ENCODE results near the gene HUWE1. TPM values are rescaled to one million over a fixed set of nuclear protein-coding genes. Genes with fewer than 3 reads are reported as not detected.

The HUWE1 gene
- total RNA-seq, 2 donors from 2014 or later, result 316 to 325 TPM

DNA sequence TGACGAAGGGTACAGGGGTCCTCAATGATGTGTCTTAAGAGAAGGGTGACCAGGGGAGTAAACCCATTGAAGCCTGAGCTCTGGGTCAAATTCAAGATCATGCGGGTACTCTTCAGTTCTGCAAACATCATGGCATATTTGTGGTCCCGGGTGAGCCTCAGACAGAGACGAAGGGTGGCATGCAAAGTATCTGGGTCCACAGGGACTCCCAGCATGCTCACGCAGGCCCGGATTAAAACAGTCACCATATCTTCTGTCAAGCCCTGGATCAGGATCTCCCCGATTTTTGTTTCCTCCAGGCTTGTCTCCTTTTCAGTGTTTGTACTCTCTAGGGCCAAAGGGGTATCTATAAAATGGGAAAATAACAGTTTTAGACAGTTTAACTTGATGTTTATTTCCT lies 102.9 kb downstream of the HUWE1 start:
- TF ChIP-seq, protein P1, sequence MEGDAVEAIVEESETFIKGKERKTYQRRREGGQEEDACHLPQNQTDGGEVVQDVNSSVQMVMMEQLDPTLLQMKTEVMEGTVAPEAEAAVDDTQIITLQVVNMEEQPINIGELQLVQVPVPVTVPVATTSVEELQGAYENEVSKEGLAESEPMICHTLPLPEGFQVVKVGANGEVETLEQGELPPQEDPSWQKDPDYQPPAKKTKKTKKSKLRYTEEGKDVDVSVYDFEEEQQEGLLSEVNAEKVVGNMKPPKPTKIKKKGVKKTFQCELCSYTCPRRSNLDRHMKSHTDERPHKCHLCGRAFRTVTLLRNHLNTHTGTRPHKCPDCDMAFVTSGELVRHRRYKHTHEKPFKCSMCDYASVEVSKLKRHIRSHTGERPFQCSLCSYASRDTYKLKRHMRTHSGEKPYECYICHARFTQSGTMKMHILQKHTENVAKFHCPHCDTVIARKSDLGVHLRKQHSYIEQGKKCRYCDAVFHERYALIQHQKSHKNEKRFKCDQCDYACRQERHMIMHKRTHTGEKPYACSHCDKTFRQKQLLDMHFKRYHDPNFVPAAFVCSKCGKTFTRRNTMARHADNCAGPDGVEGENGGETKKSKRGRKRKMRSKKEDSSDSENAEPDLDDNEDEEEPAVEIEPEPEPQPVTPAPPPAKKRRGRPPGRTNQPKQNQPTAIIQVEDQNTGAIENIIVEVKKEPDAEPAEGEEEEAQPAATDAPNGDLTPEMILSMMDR (conservative IDR thresholded peaks at IDR 0.05), result no peak
- Mint-ChIP-seq H3K27me3 (ENCODE audit: insufficient read depth) (no peaks in the 10 kb centered on the region), H3K4me3 (no peak overlapping the region), H3K27ac (no peak overlapping the region), H3K36me3 (ENCODE audit: low read depth) (peaks cover 75% of the 10 kb centered on the region), H3K9me3 (peaks cover 44% of the 10 kb centered on the region), H3K4me1 (no peaks in the 10 kb centered on the region)
- Histone ChIP-seq H3K9ac (ENCODE audit: extremely low read depth, low read length, poor library complexity, severe bottlenecking) (no peak overlapping the region), H3K36me3 (ENCODE audit: control insufficient read depth, insufficient read depth, low read length) (peaks cover 85% of the 10 kb centered on the region), H3K4me3 (ENCODE audit: low read length) (no peak overlapping the region), H3K9me3 (ENCODE audit: control insufficient read depth, low read length) (peaks cover 14% of the 10 kb centered on the region), H3K27me3 (ENCODE audit: control insufficient read depth, insufficient read depth, low read length, poor library complexity, severe bottlenecking) (no peaks in the 10 kb centered on the region), H3K4me1 (ENCODE audit: control insufficient read depth, insufficient read depth, low read length) (no peaks in the 10 kb centered on the region), H3K27ac (ENCODE audit: low read depth, low read length) (no peak overlapping the region)
- 94 to 100% methylated on average over 4 to 7 of the region's 7 CpGs for WGBS, 2 experiments (ENCODE audit: insufficient coverage in 1 of 2, insufficient read length in 1 of 2)
- DNase-seq, result no peak

DNA sequence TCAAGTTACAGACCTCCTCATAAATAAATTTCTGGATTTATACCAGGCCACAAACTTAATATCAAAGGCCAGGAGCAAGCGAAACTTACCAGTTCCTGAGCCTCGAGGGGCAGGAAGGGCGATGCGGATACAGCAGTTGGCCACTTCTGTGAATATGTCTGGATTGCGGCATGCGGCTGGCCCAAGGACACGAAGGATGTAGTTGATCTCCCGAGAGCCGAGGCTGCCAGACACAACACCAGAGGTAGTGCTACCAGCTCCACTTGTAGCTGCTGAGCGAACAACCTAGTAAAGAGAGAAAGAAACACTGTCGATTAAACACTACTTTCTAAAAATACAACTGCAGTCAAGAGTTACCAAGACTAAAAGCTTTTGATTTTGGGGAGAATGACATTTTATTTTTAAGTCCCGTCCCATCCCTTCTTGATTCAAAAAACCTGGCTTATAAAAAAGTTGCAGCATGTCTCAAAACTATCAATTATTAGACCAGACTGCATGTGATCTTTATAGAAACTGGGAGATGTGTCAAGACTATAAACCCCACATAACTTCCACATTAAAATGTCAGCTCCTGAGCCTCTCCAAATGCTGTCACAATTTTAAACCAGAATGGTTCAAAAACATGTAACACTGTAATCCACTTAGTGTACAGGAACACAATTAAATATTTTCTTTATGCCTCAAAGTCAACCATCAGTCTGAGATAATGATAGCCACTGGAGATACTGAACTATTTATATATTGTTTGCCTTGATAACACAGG lies 105.6 kb downstream of the HUWE1 start:
- no peak for DNase-seq
- no peak overlapping the region for H3K27ac ChIP-seq (ENCODE audit: low read depth, low read length)
- Mint-ChIP-seq H3K27me3 (ENCODE audit: insufficient read depth) (no peaks in the 10 kb centered on the region), H3K9me3 (peaks cover 44% of the 10 kb centered on the region), H3K4me3 (no peak overlapping the region), H3K27ac (no peak overlapping the region), H3K36me3 (ENCODE audit: low read depth) (peaks cover 67% of the 10 kb centered on the region), H3K4me1 (no peaks in the 10 kb centered on the region)
- WGBS, 2 experiments (ENCODE audit: insufficient coverage in 1 of 2, insufficient read length in 1 of 2), result 98% methylated on average over 10 of the region's 12 CpGs; no CpG with 5 or more reads in 1 of the 2 experiments
- H3K4me1 ChIP-seq (ENCODE audit: control insufficient read depth, insufficient read depth, low read length), result no peaks in the 10 kb centered on the region
- H3K9ac ChIP-seq (ENCODE audit: extremely low read depth, low read length, poor library complexity, severe bottlenecking), result no peak overlapping the region
- H3K4me3 ChIP-seq (ENCODE audit: low read length), result no peak overlapping the region
- TF ChIP-seq, protein P1 (conservative IDR thresholded peaks at IDR 0.05), result no peak
- H3K9me3 ChIP-seq (ENCODE audit: control insufficient read depth, low read length), result peaks cover 22% of the 10 kb centered on the region
- H3K36me3 ChIP-seq (ENCODE audit: control insufficient read depth, insufficient read depth, low read length), result peaks cover 73% of the 10 kb centered on the region
- H3K27me3 ChIP-seq (ENCODE audit: control insufficient read depth, insufficient read depth, low read length, poor library complexity, severe bottlenecking), result no peaks in the 10 kb centered on the region

GRCh38 chrX:53571494-53571893 lies 115.0 kb downstream of the HUWE1 start:
- no peaks in the 10 kb centered on the region for H3K4me1 Mint-ChIP-seq
- TF ChIP-seq, protein P1 (conservative IDR thresholded peaks at IDR 0.05), result no peak
- no peak overlapping the region for H3K4me3 ChIP-seq (ENCODE audit: low read length)
- peaks cover 35% of the 10 kb centered on the region for H3K9me3 Mint-ChIP-seq
- H3K9me3 ChIP-seq (ENCODE audit: control insufficient read depth, low read length), result peaks cover 1% of the 10 kb centered on the region
- no peak overlapping the region for H3K4me3 Mint-ChIP-seq
- DNase-seq, result no peak
- H3K36me3 Mint-ChIP-seq (ENCODE audit: low read depth), result peaks cover 66% of the 10 kb centered on the region
- H3K27me3 Mint-ChIP-seq (ENCODE audit: insufficient read depth), result no peaks in the 10 kb centered on the region
- H3K36me3 ChIP-seq (ENCODE audit: control insufficient read depth, insufficient read depth, low read length), result peaks cover 86% of the 10 kb centered on the region
- H3K27ac ChIP-seq (ENCODE audit: low read depth, low read length), result no peak overlapping the region
- no peak overlapping the region for H3K9ac ChIP-seq (ENCODE audit: extremely low read depth, low read length, poor library complexity, severe bottlenecking)
- no peaks in the 10 kb centered on the region for H3K27me3 ChIP-seq (ENCODE audit: control insufficient read depth, insufficient read depth, low read length, poor library complexity, severe bottlenecking)
- no peaks in the 10 kb centered on the region for H3K4me1 ChIP-seq (ENCODE audit: control insufficient read depth, insufficient read depth, low read length)
- no peak overlapping the region for H3K27ac Mint-ChIP-seq
